NCI-H146 (cell line): ENCODE data around the gene FAM83E.
"Not testable (repeated sequence)": the region's sequence is repeated elsewhere in the genome, so short reads cannot be mapped to it uniquely, and the experiment has no call there.

Experiments
- DNase-seq: peaks from one replicate; lab custom pipeline; 2025; lab: John Stamatoyannopoulos, UW

FAM83E gene

DNA sequence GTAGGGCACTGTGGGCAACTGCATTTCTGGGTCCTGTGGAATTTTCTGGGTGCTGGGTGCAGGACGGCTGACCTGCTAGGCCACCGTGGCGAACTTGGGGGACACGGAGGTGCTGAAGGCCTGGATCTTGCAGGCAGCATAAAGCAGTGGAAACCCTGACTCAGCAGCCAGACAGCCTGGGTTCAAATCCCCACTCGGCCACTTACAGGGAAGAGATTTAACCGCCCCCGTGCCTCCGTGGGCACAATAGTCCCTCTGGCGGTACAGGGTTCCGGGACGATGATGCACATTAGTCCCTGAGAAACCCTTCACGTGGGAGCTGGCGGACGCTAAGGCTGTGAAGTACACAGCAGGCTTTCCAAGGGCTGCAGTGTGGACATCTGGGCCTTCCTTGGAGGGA is 3.0 kb downstream of the FAM83E start:
- DNase-seq: no peak

DNA sequence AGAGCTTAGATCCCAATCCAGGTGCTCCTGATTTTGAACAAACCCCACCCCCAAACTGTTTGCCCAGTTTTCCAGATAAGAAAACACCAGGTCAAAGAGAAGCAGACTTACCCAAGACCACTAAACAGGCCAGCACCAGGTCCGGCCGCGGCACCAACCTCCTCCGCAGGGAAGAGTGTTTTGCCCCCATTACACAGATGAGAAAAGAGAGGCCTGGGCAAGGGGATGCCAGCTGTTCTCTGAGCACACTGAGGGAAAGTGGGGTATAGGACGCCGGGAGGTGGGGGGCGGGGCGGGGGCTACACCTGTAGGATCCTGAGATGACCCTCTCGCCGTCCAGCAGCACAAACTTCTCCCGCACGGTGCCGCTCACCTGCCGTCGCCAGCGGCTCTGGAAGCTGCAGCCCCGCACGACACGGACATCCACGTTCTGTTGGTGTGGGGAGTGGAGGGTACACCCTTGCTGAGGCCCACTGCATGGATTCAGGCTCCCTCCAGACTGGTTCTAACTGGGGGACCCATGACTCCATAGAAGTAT is 5.2 kb downstream of the FAM83E start:
- no peak for DNase-seq

DNA sequence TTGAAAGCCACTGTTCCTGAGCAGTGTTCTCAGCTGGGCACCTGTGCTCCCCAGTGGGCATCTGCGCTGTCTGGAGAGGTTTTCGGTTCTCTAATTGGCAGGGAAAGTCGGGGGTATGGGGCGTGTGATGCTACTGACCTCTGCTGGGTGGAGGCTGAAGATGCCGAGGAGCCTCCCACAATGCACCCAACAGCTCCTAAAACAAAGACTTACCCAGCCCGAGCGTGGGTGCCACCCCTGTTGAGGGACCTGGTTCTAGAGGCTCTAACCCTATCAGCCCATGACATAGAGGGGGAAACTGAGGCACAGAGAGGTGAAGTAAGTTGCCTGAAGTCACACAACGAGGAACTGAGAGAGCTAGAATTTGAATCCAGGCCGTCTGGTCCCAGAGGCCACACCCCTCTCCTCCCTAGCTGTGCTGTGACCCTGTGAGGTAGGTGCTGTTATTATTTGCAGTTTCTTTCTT is 6.0 kb downstream of the FAM83E start:
- DNase-seq: peak; percentile 83

DNA sequence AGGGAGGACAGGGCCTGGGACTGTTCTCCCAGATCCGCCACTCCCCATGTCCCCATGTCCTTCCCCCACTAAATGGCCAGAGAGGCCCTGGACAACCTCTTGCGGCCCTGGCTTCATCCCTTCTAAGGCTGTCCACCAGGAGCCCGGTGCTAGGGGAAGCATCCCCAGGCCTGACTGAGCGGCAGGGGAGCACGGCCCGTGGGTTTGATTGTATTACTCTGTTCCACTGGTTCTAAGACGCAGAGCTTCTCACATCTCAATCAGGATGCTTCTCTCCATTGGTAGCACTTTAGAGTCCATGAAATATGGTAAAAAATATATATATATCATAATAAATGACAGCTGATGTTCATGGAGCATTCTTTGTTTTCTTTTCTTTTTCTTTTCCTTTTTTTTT is 7.5 kb downstream of the FAM83E start:
- no peak for DNase-seq

DNA sequence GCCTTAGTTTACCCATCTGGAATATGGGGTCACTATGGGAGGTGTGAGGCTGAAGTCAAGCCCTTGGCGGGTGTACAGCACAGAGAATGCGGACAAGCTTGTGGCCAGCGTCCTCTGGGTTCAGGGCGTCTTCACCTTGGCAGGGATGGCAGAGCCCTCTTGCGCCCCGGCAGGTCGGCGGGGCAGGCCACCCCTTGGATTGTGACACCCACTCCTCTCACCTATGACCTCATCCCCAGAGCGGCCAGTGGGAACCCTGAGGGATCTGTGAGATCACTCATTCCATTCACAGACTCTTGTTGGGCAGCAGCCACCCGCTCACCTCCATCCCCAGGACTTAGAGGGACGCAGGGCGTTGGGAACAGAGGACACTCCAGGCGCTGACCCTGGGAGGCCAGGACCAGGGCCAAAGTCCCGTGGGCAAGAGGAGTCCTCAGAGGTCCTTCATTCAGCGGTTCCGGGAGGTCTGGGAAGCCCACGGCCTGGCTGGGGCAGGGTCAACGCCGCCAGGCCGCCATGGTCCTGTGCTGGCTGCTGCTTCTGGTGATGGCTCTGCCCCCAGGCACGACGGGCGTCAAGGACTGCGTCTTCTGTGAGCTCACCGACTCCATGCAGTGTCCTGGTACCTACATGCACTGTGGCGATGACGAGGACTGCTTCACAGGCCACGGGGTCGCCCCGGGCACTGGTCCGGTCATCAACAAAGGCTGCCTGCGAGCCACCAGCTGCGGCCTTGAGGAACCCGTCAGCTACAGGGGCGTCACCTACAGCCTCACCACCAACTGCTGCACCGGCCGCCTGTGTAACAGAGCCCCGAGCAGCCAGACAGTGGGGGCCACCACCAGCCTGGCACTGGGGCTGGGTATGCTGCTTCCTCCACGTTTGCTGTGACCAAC is 8.2 kb downstream of the FAM83E start, which contains the start of gene SPACA4:
Gene SPACA4 (plus strand): TSS at position 280 of the 896 bp plus-strand sequence. CDS start 237 bp downstream, at position 517.
- DNase-seq: no peak

DNA sequence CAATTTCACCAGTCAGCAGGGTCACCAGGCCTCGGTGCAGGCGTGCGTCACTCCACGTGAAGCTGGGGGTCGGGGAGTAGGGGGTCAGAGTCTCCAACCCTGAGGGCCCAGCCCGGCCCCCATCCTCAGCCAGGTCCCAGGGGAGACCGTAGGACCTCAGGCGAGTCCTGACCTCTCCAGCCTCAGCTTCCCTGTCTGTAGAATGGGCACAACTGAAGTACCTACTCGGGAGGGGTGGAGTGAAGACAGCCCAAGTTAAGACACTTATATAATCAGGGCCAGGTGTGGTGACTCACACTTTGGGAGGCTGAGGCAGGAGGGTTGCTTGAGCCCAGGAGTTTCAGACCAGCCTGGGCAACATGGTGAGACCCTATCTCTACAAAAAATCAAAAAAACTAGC is 11.0 kb downstream of the FAM83E start:
- no peak for DNase-seq

DNA sequence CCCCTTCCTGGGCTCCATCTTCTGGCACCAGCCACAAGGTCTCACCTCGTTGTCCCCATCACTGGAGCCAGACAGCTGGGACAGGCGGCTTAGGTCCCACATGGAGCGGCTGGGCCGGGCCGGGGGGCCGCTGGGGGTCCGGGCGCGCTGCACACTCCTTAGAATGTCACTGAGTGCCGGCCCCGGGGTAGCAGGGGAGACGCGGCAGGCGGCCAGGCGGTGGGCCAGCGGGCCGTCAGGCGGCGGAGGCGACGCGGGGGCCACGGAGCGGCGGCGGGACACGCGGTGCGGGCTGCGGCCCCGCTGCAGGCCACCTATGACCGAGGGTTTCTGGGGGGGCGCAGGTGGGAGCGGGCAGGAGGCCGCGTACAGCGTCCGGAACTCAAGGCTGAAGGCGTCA is 11.4 kb downstream of the FAM83E start:
- no peak for DNase-seq

DNA sequence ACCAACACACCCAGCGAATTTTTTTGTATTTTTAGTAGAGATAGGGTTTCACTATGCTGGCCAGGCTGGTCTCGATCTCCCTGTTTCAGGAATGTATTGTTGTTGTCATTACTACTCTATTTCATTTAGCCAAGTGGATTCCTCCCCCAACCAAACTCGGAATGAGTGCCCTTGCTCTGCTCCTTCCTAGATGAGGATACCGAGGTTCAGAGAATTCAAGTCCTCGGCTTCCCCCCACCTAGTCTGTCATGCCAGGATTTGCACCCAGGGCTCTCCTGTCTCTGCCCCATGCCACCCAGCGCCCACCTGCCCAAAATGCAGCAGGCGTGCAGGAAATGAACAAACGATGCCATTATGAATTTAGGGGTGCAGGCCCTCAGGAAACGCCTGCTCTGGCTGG is 11.9 kb downstream of the FAM83E start:
- no peak for DNase-seq

DNA sequence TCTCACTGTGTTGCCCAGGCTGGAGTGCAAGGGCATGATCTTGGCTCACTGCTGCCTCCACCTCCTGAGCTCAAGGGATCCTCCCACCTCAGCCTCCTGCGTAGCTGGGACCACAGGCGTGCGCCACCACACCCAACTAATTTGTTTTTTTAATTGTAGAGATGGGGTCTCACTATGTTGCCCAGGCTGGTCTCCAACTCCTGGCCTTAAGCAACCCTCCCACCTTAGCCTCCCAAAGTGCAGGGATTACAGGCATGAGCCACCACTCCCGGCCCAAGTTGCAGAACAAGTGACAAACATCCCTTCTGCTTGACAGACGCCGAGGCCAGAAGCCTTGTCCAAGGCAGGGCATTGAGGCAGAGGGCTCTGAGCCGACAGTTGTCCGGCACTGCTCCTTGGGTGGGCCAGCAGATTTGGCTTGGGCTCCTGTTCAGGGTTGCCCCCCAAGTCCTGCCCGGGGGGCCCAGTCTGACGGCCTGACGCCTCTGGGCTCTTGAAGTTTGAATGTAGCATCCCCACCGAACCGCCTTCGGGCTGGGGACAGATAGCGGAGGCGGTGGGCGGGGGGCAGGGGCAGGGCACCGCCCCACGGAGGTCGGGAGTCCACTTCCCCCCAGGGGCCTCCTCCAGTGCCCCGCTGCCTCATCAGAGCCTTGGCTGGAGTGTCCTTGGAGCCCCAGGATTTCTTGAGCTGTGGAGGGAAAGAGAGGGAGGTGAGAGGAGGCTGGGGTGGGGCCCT is 14.0 kb downstream of the FAM83E start:
- no peak for DNase-seq

DNA sequence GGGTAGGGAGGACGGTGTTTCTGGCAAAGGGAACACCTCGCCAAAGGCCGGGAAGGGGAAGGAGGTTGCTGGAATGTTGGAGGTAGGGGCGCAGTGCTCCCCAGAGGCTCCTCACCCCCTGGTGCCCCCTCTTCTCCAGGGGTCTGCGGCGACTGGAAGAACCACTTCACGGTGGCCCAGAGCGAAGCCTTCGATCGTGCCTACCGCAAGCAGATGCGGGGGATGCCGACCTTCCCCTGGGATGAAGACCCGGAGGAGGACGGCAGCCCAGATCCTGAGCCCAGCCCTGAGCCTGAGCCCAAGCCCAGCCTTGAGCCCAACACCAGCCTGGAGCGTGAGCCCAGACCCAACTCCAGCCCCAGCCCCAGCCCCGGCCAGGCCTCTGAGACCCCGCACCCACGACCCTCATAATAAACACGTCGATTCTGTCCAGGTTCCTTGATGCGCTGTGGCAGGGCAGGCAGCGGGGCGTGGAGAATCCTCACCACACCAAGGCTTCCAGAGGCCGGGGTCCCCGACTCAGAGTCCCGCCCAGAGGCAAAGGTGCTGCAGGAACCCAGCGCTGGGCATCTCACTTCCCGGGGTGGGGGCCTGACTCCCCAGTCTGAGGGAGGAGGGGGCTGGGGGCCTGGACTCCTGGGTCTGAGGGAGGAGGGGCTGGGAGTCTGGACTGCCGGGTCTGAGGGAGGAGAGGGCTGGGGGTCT is 15.7 kb downstream of the FAM83E start:
- DNase-seq: no peak

DNA sequence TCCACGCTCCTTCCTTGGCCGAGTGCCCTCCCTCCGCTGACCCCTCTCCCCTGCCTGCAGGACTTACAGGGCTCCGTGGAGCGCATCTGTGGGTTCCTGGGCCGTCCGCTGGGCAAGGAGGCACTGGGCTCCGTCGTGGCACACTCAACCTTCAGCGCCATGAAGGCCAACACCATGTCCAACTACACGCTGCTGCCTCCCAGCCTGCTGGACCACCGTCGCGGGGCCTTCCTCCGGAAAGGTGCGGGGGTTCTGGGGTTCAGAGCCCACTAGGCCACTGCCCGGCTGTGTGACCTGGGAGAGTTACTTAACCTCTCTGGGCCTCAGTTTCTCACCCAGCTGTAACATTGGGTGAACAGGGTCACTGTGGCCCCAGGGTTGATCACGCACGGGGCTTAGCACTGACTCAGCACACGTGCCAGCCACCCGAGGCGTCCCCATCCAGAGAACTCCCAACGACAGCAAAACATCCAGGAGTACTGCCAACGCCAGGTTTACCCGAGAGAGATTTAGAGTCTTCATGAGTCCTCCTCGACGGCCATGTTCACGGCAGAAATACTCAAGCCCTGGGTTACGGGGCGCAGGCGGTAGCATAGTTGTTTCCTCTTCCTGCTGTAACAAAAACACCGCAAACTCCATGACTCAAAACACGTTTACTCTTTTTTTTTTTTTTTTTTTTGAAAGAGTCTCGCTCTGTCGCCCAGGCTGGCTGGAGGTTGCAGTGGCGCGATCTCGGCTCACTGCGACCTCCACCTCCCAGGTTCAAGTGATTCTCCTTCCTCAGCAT is 18.0 kb downstream of the FAM83E start:
- DNase-seq: no peak

DNA sequence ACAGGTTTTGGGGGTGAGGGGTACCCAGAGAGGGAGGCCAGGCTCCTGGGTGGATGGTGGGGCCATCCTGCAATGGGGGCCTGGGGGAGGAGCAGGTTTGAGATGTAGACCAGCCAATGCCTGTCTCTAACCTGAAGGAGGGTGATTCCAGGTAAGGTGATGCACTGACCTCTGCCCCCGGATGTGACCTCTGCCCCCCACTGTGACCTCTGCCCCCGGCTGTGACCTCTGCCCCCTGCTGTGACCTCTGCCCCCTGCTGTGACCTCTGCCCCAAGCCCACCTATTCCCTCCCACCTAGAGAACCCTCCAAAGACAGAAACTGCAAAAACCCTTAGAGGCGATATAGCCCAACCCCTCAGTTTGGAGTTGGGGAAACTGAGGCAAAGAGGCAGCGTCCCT is 18.6 kb downstream of the FAM83E start:
- DNase-seq: no peak

DNA sequence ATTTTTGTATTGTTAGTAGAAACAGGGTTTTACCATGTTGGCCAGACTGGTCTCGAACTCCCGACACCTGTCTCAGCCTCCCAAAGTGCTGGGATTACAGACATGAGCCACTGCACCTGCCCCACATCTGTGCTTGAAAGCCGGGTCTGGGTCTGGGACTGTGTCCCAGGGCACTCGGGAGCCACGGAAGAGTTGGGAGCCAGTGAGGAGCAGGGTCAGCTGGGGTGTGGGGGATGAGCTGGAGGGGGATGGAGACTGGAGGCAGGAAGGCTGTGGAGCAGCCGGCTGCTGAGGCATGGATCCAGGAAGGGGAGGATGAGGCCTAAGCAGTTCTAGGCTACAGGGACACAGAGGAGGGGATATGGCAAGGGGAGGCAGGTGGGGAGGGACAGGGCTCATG is 19.0 kb downstream of the FAM83E start:
- DNase-seq: no peak

DNA sequence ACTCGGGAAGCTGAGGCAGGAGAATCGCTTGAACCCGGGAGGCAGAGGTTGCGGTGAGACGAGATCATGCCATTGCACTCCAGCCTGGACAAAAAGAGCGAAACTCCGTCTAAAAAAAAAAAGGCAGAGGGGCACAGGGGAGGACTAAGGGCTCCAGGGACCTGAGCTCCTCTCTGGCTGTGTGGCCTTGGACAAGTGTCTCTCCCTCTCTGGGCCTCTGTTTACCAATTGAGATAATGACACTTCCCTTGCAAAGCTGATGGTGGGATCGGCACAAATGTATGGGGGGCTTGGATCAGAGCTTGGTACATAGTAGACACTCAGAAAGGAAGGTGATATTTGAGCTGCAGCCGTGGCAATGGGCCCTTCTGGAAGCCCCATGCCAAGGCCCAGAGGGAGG is 19.7 kb downstream of the FAM83E start:
- DNase-seq: no peak

DNA sequence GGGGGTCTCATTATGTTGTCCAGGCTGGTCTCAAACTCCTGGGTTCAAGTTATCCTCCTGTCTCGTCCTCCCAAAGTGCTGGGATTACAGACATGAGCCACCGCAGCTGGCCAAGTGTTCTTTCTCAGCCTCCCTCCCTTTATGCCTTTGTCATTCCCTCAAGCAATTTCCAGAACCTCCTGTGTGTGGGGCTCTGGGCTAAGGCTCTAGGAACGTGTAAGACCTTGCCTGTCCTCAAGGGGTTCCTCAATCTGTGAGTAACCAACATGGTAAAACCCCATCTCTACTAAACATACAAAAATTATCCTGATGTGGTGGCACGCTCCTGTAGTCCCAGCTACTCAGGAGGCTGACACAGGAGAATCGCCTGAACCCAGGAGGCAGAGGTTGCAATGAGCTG is 23.9 kb downstream of the FAM83E start:
- DNase-seq: no peak

DNA sequence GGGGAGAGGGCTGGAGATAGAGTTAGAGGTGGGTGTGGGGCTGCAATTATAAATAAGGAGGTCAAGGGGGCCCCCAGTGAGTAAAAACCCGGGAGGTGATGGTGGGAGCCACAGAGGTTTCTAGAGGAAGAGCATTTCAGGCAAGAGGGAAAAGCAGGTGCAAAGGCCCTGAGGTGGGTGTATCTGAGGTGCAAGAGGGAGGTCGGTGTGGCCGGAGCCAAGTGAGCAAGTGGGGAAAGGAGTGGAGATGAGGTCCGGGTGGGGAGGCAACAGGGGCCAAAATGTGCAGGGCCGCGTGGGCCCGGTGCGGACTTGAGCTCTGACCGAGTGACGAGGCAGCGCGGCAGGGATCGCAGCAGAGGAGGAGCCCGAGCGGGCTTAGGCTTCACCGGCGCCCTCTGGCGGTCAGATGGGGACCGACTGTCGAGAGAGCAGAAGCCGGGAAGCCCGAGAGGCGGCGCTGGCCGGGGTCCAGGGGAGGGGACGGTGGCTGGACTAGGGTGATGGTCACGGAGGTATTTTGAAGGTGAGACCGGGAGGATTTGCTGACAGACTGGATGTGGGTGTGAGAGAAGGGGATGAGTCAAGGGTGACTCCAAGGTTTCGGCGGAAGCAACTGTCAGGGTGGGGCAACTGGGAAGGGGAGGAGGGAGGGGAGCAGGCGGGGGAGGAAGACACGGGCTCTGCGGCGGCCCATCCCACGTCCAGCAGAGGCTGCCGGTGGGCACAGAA is 26.0 kb downstream of the FAM83E start:
- peak; percentile 87 for DNase-seq

DNA sequence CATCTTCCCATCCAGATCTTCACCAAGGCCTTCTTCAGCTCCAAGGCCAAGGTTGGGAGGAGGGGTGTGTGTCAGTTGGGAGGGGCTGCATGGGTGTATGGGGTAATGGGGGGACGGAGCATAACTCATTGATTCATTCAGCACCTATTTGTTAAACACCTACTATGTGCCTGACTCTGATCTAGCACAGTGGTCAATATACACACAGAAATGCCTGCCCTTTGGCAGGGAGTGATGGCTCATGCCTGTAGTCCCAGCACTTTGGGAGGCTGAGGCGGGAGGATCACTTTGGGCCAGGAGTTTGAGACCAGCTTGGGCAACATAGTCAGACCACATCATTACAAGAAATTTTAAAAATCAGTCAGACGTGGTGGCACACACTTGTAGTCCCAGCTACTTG is 27.5 kb downstream of the FAM83E start:
- no peak for DNase-seq

DNA sequence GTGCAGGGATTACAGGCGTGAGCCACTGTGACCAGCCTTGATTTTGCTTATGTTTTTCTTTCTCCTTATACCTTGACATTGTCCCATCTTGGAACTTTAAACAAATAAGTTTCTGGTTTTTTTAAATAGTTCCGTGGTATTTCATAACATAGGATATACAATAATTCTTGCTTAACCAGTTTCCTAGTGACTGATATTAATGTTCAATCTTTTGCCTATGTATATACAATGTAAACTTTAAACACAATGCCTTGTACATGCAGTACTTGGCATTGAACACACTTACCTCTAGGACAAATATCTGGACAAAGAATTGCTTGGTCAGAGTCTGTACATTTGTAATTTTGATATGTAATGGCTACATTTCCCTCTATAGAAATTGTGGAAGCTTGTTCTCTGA is 32.7 kb downstream of the FAM83E start:
- no peak for DNase-seq

DNA sequence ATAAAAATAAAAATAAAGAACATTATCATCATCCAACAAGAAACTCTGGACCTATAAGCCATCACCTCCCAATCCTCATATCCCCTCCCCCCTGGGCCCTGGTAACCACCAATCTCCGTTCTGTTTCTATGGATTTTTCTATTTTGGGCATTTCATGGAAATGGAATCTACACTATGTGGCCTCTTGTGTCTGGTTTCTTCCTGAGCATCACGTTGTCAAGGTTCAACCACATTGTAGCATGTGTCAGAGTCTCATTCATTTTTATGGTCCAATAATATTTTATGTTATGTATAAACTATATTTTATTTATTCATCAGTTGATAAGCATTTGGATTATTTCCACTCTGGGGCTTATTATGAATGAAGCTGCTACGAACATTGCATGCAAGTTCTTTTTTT is 36.0 kb downstream of the FAM83E start:
- no peak for DNase-seq

DNA sequence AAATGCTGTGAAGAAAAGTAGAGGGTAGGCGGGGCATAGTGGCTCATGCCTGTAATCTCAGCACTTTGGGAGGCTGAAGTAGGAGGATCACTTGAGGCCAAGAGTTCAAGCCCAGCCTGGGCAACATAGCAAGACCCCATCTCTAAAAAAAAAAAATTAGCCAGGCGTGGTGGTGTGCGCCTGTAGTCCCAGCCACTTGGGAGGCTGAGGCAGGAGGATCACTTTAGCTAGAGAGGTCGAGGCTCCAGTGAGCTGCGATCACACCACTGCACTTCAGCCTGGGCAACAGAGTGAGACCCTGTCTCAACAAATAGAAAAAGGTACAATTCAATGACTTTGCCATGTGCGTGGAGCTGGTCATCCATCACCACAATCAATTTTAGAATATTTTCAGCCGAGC is 37.0 kb downstream of the FAM83E start:
- not testable (repeated sequence) for DNase-seq
